Mononuclear cell (primary cell): ENCODE results near the gene PTPRN2. TPM values are rescaled to one million over a fixed set of nuclear protein-coding genes. Genes with fewer than 3 reads are reported as not detected.
"Not testable (repeated sequence)": the region's sequence is repeated elsewhere in the genome, so short reads cannot be mapped to it uniquely, and the experiment has no call there.

Source experiments
- H3K27me3 ChIP-seq: 2 replicates; pipeline ENCODE4 v1.6.0; 2011; ENCODE audit warnings: low read length, control low read depth; ENCODE audit not compliant: insufficient read depth
- H3K4me1 ChIP-seq: 2 replicates; pipeline ENCODE4 v1.5.1; 2011; ENCODE audit warnings: mild to moderate bottlenecking, low read length, control low read depth; ENCODE audit not compliant: insufficient read depth
- H3K4me3 ChIP-seq: 2 replicates; pipeline ENCODE4 v1.5.1; 2011; ENCODE audit warnings: mild to moderate bottlenecking, low read length, moderate library complexity
- H3K9me3 ChIP-seq: 2 replicates; pipeline ENCODE4 v1.5.1; 2011; ENCODE audit warnings: low read depth, mild to moderate bottlenecking, control low read depth, low read length
- total RNA-seq: library from RNA; depleted of rRNA; stranded (reverse); fragments of >200 nt; gene quantifications from one replicate; pipeline ENCODE4 v1.2.3, GENCODE V29; 2012

Gene PTPRN2
- total RNA-seq, 1 donor: 0.31 TPM

DNA sequence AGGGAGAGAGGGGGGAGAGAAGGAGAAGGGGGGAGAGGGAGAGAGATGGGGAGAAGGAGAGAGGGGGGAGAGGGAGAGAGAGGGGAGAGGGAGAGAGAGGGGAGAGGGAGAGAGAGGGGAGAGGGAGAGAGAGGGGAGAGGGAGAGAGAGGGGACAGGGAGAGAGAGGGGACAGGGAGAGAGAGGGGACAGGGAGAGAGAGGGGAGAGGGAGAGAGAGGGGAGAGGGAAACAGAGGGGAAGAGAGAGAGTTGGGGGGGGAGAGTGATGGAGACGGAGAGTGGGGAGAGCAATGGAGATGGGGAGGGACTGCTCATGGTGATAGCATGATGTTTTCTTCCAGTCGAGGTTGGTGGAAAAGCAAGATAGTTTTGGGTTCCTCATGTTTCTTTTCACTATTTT is 1078.4 kb downstream of the PTPRN2 start:
- Histone ChIP-seq H3K4me1 (no peaks in the 10 kb centered on the region), H3K27me3 (no peaks in the 10 kb centered on the region), H3K9me3 (no peaks in the 10 kb centered on the region), H3K4me3 (no peak overlapping the region)

- no peaks in the 10 kb centered on the region for H3K27me3 ChIP-seq
- H3K4me1 ChIP-seq: peaks cover 2% of the 10 kb centered on the region
- no peak overlapping the region for H3K4me3 ChIP-seq
- H3K9me3 ChIP-seq: no peaks in the 10 kb centered on the region
These were observed 1079.1 kb downstream of the PTPRN2 start for GRCh38 chr7:157508477-157508881.

- peaks cover 7% of the 10 kb centered on the region for H3K4me1 ChIP-seq
- no peak overlapping the region for H3K4me3 ChIP-seq
- H3K27me3 ChIP-seq: no peaks in the 10 kb centered on the region
- H3K9me3 ChIP-seq: no peaks in the 10 kb centered on the region
These were observed 1079.6 kb downstream of the PTPRN2 start for GRCh38 chr7:157507987-157508386.

GRCh38 chr7:157506268-157506667 is 1081.4 kb downstream of the PTPRN2 start:
- Histone ChIP-seq H3K4me3 (no peak overlapping the region), H3K9me3 (no peaks in the 10 kb centered on the region), H3K4me1 (peaks cover 18% of the 10 kb centered on the region), H3K27me3 (no peaks in the 10 kb centered on the region)

DNA sequence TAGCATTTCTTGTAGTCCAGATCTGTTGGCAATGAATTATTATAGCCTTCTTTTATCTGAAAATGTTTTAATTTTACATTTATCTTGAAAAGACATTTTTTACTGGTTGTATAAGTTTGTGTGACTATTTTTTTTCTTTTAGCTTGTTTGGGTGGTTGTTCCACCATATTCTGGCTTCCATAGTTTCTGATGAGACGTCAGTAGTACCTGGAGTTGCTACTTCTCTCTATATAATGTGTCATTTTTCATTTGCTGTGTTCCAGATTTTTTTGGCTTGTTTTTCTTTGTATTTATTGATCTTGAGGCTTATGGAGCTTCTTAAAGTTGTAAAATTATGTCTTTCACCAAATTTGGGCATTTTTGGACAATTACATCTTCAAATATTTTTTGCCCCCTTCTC is 1082.0 kb downstream of the PTPRN2 start:
- Histone ChIP-seq H3K9me3 (no peaks in the 10 kb centered on the region), H3K4me1 (peaks cover 18% of the 10 kb centered on the region), H3K27me3 (no peaks in the 10 kb centered on the region), H3K4me3 (no peak overlapping the region)

DNA sequence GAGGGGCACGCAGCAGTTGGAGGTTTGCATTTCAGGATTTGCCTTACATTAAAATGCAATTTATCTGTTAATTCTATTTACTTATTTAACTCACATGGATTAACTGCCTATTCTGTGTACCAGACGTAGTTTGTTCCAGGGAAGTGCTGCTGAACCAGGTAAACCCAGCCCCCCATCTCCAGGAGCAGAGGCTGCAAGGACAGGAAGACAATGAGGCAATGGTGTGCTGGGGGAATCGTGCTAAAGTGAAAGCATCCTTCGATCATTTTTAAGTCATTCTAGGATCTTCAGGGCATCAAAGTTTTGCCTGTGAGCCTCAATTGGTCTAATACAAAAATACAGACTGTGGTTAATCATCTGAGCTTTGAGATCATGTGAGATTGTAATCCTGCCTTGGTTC is 1084.4 kb downstream of the PTPRN2 start:
- Histone ChIP-seq H3K4me1 (peaks cover 18% of the 10 kb centered on the region), H3K9me3 (no peaks in the 10 kb centered on the region), H3K4me3 (no peak overlapping the region), H3K27me3 (no peaks in the 10 kb centered on the region)

DNA sequence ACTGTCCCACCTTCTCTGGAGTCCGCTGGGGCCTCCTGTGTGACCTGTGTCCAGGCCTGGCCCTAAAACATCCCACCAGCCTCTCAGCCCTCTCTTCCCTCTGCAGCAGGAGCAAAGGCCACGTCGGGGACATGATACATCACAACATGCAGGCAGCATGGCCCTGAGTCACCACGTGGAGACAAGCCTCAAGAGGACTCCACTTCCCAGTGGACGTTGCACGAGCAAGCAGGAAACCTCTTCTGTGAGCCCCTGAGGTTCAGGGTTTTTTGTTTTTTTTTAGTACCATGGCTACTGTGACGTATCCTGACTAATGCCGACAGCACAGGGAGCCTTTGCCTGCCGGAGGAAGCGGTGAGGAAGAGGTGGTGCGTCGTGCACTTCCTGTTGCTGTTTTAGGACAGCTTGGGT is 1084.9 kb downstream of the PTPRN2 start:
- Histone ChIP-seq H3K4me3 (no peak overlapping the region), H3K4me1 (peaks cover 18% of the 10 kb centered on the region), H3K9me3 (no peaks in the 10 kb centered on the region), H3K27me3 (no peaks in the 10 kb centered on the region)

- Histone ChIP-seq H3K27me3 (no peaks in the 10 kb centered on the region), H3K4me3 (no peak overlapping the region), H3K9me3 (no peaks in the 10 kb centered on the region), H3K4me1 (peaks cover 18% of the 10 kb centered on the region)
These were observed 1086.0 kb downstream of the PTPRN2 start for GRCh38 chr7:157501581-157501980.

- H3K9me3 ChIP-seq, H3K27me3 ChIP-seq, H3K4me3 ChIP-seq: not testable (repeated sequence)
- H3K4me1 ChIP-seq: peaks cover 18% of the 10 kb centered on the region
These were observed 1086.6 kb downstream of the PTPRN2 start for GRCh38 chr7:157500989-157501540.

GRCh38 chr7:157500171-157500960 is 1087.3 kb downstream of the PTPRN2 start:
- Histone ChIP-seq H3K27me3 (no peaks in the 10 kb centered on the region), H3K4me3 (no peak overlapping the region), H3K9me3 (no peaks in the 10 kb centered on the region), H3K4me1 (peaks cover 18% of the 10 kb centered on the region)

GRCh38 chr7:157499835-157500153 is 1087.8 kb downstream of the PTPRN2 start:
- Histone ChIP-seq H3K4me1 (peaks cover 18% of the 10 kb centered on the region), H3K27me3 (no peaks in the 10 kb centered on the region), H3K4me3 (no peak overlapping the region), H3K9me3 (no peaks in the 10 kb centered on the region)

DNA sequence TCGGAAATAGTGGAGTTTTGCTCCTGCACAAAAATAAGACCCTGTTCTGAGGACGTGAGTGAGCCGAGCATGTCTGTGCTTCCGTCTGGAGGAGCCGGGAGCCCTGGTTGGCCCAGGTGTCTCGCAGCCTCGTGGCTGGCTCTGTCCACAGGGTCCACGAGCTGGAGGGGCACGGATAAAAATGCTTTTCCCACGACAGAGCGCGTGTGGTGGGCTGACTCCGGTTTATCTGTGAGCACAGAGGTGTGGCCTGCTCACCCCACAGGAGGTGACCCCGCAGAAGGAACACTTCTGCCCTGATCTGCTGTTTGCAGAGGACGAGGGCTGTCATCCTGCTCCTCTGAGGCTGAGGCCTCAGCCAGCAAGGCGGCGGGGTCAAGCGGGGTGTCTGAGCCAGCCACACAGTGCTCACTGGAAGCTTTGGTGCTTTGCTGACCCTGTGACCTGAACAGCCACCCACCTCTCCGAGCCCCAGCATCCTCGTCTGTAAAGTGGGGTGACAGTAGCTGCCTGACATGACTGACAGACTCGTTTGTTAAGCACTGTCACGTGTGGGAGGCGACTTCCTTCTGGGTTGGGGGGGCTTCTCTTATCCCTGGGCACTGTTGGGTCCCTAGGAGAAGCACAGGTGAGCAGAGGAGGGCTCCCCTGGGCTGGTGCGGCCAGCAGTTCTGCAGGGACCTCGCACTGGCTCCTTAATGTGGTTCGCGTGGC is 1088.3 kb downstream of the PTPRN2 start:
- peaks cover 18% of the 10 kb centered on the region for H3K4me1 ChIP-seq
- no peaks in the 10 kb centered on the region for H3K27me3 ChIP-seq
- no peak overlapping the region for H3K4me3 ChIP-seq
- no peaks in the 10 kb centered on the region for H3K9me3 ChIP-seq

DNA sequence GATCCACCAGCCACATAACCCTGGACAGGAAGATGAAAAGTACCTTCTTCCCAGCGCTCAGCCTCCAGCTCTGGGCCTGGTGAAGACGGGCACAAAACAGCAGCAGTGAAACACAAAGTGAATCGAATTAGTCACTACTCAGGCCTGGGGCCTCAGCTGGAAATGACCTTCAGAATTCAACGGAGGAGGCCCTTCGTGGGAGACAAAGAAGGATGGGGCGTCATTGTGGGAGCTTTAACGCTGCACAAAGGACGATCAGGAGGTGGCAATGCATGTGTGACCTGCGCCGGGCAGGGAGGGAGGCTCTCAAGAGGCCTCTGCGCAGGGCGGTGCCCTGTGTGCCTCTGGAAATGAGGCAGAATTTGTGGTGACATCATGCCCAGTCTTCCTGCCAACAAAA is 1089.0 kb downstream of the PTPRN2 start:
- no peaks in the 10 kb centered on the region for H3K27me3 ChIP-seq
- H3K9me3 ChIP-seq: no peaks in the 10 kb centered on the region
- no peak overlapping the region for H3K4me3 ChIP-seq
- peaks cover 17% of the 10 kb centered on the region for H3K4me1 ChIP-seq

GRCh38 chr7:157497744-157498651 is 1089.6 kb downstream of the PTPRN2 start:
- Histone ChIP-seq H3K4me3 (no peak overlapping the region), H3K4me1 (peaks cover 11% of the 10 kb centered on the region), H3K9me3 (no peaks in the 10 kb centered on the region), H3K27me3 (no peaks in the 10 kb centered on the region)

- Histone ChIP-seq H3K27me3 (peaks cover 1% of the 10 kb centered on the region), H3K4me1 (peaks cover 4% of the 10 kb centered on the region), H3K9me3 (no peaks in the 10 kb centered on the region), H3K4me3 (no peak overlapping the region)
These were observed 1090.3 kb downstream of the PTPRN2 start for GRCh38 chr7:157497367-157497743.
